Osteoblast (primary cell): Measurements from ENCODE around the gene RRP1. TPM values are rescaled to one million over a fixed set of nuclear protein-coding genes. Genes with fewer than 3 reads are reported as not detected.

ENCODE experiments used
- DNase-seq: peaks from one replicate; pipeline ENCODE4 v3.0.0; 2011; ENCODE audit warnings: low spot score, mixed read lengths; ENCODE audit not compliant: insufficient read length; ENCODE audit errors: missing footprints
- H2AFZ ChIP-seq: 2 replicates; pipeline ENCODE4 v1.6.0; 2011; ENCODE audit warnings: mild to moderate bottlenecking, low read length
- H3K27ac ChIP-seq: 2 replicates; pipeline ENCODE4 v1.5.1; 2011; ENCODE audit warnings: mild to moderate bottlenecking, low read depth, low read length, moderate library complexity
- H3K27me3 ChIP-seq: 2 replicates; pipeline ENCODE4 v1.6.0; 2012; ENCODE audit warnings: mild to moderate bottlenecking, control low read depth, inconsistent platforms, low read length, moderate library complexity; ENCODE audit not compliant: insufficient read depth
- H3K36me3 ChIP-seq: 2 replicates; pipeline ENCODE4 v1.5.1; 2011; ENCODE audit warnings: mild to moderate bottlenecking, low read length, control low read depth, moderate library complexity; ENCODE audit not compliant: insufficient read depth
- H3K4me1 ChIP-seq: 2 replicates; pipeline ENCODE4 v1.5.1; 2011; ENCODE audit warnings: mild to moderate bottlenecking, low read length, control low read depth, moderate library complexity; ENCODE audit not compliant: insufficient read depth
- H3K4me2 ChIP-seq: 2 replicates; pipeline ENCODE4 v1.6.0; 2011; ENCODE audit warnings: mild to moderate bottlenecking, low read length; ENCODE audit not compliant: insufficient read depth
- H3K4me3 ChIP-seq: fragments of 200-600 bp; sonication (generic); 3 replicates; pipeline ENCODE4 v1.5.1; 2012; ENCODE audit warnings: mild to moderate bottlenecking, low read length, inconsistent platforms; ENCODE audit not compliant: insufficient read depth
- H3K79me2 ChIP-seq: 2 replicates; pipeline ENCODE4 v1.6.0; 2012; ENCODE audit warnings: mild to moderate bottlenecking, low read length, control low read depth, inconsistent platforms; ENCODE audit not compliant: insufficient read depth
- H3K9me3 ChIP-seq: 2 replicates; pipeline ENCODE4 v1.5.1; 2011; ENCODE audit warnings: low read depth, low read length, control low read depth
- H4K20me1 ChIP-seq: 2 replicates; pipeline ENCODE4 v1.6.0; 2012; ENCODE audit warnings: mild to moderate bottlenecking, low read length, control low read depth; ENCODE audit not compliant: insufficient read depth
- CTCF ChIP-seq: IDR thresholded peaks from 2 replicates; pipeline ENCODE4 v1.5.1; 2011; ENCODE audit warnings: mild to moderate bottlenecking, low read depth, low read length, moderate library complexity; ENCODE audit errors: extremely low read depth
- total RNA-seq: library from RNA; depleted of rRNA; stranded (reverse); fragments of >200 nt; gene quantifications from 2 replicates; pipeline ENCODE4 v1.2.3, GENCODE V29; 2012

Gene RRP1
- total RNA-seq, 1 donor: 18.5 TPM

GRCh38 chr21:43834146-43834905 is 44.9 kb downstream of the RRP1 start:
- Histone ChIP-seq H3K27ac (no peak overlapping the region), H3K4me1 (no peaks in the 10 kb centered on the region), H3K9me3 (no peaks in the 10 kb centered on the region), H3K4me2 (no peak overlapping the region), H3K36me3 (no peaks in the 10 kb centered on the region), H3K4me3 (no peak overlapping the region), H3K79me2 (no peaks in the 10 kb centered on the region), H4K20me1 (no peaks in the 10 kb centered on the region), H2AFZ (no peak overlapping the region), H3K27me3 (peaks cover 21% of the 10 kb centered on the region)
- no peak for TF ChIP-seq CTCF
- no peak for DNase-seq

GRCh38 chr21:43835050-43835449 is 45.7 kb downstream of the RRP1 start:
- H3K27me3 ChIP-seq: peaks cover 19% of the 10 kb centered on the region
- no peaks in the 10 kb centered on the region for H3K79me2 ChIP-seq
- H4K20me1 ChIP-seq: no peaks in the 10 kb centered on the region
- H3K4me3 ChIP-seq: no peak overlapping the region
- no peak overlapping the region for H3K27ac ChIP-seq
- no peak overlapping the region for H2AFZ ChIP-seq
- H3K4me2 ChIP-seq: no peak overlapping the region
- no peak for DNase-seq
- TF ChIP-seq CTCF: no peak
- no peaks in the 10 kb centered on the region for H3K36me3 ChIP-seq
- H3K4me1 ChIP-seq: no peaks in the 10 kb centered on the region
- no peaks in the 10 kb centered on the region for H3K9me3 ChIP-seq

DNA sequence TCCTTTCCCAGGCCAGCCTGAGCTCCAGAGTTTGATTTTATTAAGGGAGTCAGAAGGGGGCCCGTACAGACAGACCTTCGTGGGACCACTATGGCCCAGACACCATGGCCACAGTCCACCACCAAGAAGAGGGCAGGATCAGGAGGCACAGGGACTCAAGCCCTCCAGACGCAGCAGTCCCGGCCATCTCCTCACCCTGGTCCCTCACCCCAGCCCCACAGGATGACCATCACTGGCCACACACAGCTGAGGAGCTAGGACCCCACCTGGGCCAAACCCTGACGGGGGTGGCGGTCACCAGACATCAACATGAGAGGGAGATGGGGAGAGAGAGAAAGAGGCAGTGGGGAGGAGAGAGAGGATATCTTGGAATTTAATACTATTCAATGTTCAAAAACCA is 46.5 kb downstream of the RRP1 start:
- no peaks in the 10 kb centered on the region for H3K4me1 ChIP-seq
- H3K9me3 ChIP-seq: no peaks in the 10 kb centered on the region
- DNase-seq: peak; percentile 35
- no peaks in the 10 kb centered on the region for H3K79me2 ChIP-seq
- no peak overlapping the region for H2AFZ ChIP-seq
- TF ChIP-seq CTCF: no peak
- H3K36me3 ChIP-seq: no peaks in the 10 kb centered on the region
- no peaks in the 10 kb centered on the region for H4K20me1 ChIP-seq
- no peak overlapping the region for H3K4me3 ChIP-seq
- H3K4me2 ChIP-seq: no peak overlapping the region
- H3K27ac ChIP-seq: no peak overlapping the region
- peaks cover 12% of the 10 kb centered on the region for H3K27me3 ChIP-seq

GRCh38 chr21:43836616-43837015 is 47.2 kb downstream of the RRP1 start:
- DNase-seq: no peak
- Histone ChIP-seq H2AFZ (no peak overlapping the region), H3K36me3 (no peaks in the 10 kb centered on the region), H4K20me1 (no peaks in the 10 kb centered on the region), H3K4me2 (no peak overlapping the region), H3K4me1 (no peaks in the 10 kb centered on the region), H3K27ac (no peak overlapping the region), H3K9me3 (no peaks in the 10 kb centered on the region), H3K27me3 (peaks cover 7% of the 10 kb centered on the region), H3K4me3 (no peak overlapping the region), H3K79me2 (no peaks in the 10 kb centered on the region)
- TF ChIP-seq CTCF: no peak
